ENCODE results near the gene EPPIN. TPM values are rescaled to one million over a fixed set of nuclear protein-coding genes. Genes with fewer than 3 reads are reported as not detected.

EPPIN gene
- total and polyA plus RNA-seq, 2 of the 8 experiments (the other 6 are each of a cell fraction or from before 2014, with no cell fraction given) = 0.06 TPM; not detected in 1

DNA sequence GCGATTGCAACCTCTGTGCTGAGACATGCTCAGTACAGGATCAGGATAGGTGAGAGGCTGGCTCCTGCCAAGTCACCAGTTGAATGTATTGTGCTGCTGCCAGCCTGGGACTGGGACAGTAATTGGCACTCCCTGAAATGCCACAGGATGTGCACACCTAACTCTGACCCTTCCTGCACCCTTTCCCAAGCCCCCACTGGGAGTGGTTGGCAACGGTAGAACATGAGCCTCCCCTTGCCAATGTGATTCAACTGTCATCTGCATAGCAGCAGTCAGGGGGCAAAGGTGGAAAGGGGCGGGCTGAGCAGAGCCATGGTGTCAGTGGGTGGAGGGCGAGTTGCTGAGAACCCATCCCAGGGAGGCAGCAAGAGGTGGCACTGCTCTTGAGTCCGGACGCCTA is 47.2 kb downstream of the EPPIN start (continued):
- TF ChIP-seq, protein P1, sequence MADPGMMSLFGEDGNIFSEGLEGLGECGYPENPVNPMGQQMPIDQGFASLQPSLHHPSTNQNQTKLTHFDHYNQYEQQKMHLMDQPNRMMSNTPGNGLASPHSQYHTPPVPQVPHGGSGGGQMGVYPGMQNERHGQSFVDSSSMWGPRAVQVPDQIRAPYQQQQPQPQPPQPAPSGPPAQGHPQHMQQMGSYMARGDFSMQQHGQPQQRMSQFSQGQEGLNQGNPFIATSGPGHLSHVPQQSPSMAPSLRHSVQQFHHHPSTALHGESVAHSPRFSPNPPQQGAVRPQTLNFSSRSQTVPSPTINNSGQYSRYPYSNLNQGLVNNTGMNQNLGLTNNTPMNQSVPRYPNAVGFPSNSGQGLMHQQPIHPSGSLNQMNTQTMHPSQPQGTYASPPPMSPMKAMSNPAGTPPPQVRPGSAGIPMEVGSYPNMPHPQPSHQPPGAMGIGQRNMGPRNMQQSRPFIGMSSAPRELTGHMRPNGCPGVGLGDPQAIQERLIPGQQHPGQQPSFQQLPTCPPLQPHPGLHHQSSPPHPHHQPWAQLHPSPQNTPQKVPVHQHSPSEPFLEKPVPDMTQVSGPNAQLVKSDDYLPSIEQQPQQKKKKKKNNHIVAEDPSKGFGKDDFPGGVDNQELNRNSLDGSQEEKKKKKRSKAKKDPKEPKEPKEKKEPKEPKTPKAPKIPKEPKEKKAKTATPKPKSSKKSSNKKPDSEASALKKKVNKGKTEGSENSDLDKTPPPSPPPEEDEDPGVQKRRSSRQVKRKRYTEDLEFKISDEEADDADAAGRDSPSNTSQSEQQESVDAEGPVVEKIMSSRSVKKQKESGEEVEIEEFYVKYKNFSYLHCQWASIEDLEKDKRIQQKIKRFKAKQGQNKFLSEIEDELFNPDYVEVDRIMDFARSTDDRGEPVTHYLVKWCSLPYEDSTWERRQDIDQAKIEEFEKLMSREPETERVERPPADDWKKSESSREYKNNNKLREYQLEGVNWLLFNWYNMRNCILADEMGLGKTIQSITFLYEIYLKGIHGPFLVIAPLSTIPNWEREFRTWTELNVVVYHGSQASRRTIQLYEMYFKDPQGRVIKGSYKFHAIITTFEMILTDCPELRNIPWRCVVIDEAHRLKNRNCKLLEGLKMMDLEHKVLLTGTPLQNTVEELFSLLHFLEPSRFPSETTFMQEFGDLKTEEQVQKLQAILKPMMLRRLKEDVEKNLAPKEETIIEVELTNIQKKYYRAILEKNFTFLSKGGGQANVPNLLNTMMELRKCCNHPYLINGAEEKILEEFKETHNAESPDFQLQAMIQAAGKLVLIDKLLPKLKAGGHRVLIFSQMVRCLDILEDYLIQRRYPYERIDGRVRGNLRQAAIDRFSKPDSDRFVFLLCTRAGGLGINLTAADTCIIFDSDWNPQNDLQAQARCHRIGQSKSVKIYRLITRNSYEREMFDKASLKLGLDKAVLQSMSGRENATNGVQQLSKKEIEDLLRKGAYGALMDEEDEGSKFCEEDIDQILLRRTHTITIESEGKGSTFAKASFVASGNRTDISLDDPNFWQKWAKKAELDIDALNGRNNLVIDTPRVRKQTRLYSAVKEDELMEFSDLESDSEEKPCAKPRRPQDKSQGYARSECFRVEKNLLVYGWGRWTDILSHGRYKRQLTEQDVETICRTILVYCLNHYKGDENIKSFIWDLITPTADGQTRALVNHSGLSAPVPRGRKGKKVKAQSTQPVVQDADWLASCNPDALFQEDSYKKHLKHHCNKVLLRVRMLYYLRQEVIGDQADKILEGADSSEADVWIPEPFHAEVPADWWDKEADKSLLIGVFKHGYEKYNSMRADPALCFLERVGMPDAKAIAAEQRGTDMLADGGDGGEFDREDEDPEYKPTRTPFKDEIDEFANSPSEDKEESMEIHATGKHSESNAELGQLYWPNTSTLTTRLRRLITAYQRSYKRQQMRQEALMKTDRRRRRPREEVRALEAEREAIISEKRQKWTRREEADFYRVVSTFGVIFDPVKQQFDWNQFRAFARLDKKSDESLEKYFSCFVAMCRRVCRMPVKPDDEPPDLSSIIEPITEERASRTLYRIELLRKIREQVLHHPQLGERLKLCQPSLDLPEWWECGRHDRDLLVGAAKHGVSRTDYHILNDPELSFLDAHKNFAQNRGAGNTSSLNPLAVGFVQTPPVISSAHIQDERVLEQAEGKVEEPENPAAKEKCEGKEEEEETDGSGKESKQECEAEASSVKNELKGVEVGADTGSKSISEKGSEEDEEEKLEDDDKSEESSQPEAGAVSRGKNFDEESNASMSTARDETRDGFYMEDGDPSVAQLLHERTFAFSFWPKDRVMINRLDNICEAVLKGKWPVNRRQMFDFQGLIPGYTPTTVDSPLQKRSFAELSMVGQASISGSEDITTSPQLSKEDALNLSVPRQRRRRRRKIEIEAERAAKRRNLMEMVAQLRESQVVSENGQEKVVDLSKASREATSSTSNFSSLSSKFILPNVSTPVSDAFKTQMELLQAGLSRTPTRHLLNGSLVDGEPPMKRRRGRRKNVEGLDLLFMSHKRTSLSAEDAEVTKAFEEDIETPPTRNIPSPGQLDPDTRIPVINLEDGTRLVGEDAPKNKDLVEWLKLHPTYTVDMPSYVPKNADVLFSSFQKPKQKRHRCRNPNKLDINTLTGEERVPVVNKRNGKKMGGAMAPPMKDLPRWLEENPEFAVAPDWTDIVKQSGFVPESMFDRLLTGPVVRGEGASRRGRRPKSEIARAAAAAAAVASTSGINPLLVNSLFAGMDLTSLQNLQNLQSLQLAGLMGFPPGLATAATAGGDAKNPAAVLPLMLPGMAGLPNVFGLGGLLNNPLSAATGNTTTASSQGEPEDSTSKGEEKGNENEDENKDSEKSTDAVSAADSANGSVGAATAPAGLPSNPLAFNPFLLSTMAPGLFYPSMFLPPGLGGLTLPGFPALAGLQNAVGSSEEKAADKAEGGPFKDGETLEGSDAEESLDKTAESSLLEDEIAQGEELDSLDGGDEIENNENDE (IDR thresholded peaks at IDR 0.05; ENCODE audit: insufficient replicate concordance, low read length) = no peak
- no peak for TF ChIP-seq POLR2AphosphoS5 (IDR thresholded peaks at IDR 0.05; ENCODE audit: low read depth, low read length)
- no peak for TF ChIP-seq BACH1 (IDR thresholded peaks at IDR 0.05; ENCODE audit: low read length)
- no peak for TF ChIP-seq SRF (IDR thresholded peaks at IDR 0.05; ENCODE audit: low read depth, low read length)
- no peak for TF ChIP-seq FOSL1 (IDR thresholded peaks at IDR 0.05; ENCODE audit: insufficient read depth, low read depth, low read length)
- no peak for TF ChIP-seq RAD21 (IDR thresholded peaks at IDR 0.05 in 1 of 2, conservative IDR thresholded peaks at IDR 0.05 in 1 of 2; ENCODE audit: low read depth in 2 of 2, low read length in 2 of 2)
- TF ChIP-seq CBX5 (IDR thresholded peaks at IDR 0.05; ENCODE audit: low read depth, low read length) = no peak
- no peak for TF ChIP-seq RXRA (IDR thresholded peaks at IDR 0.05; ENCODE audit: insufficient read depth, low read depth, low read length)
- no peak for TF ChIP-seq CHD2 (IDR thresholded peaks at IDR 0.05; ENCODE audit: low read length)
- no peak for TF ChIP-seq TBP (IDR thresholded peaks at IDR 0.05; ENCODE audit: low read depth, low read length)
- TF ChIP-seq EZH2 (IDR thresholded peaks at IDR 0.05; ENCODE audit: low read depth, low read length, severe bottlenecking) = no peak
